PFSK-1 (cell line): ENCODE data around the gene IVL.

Experiments used
- FOXP2 ChIP-seq: optimal IDR thresholded peaks from 2 replicates; pipeline ENCODE3; 2011; ENCODE audit warnings: borderline replicate concordance, control low read depth, inconsistent platforms; ENCODE audit not compliant: insufficient read depth; ENCODE audit errors: extremely low read length, extremely low read depth
- POLR2AphosphoS5 ChIP-seq: IDR thresholded peaks from 2 replicates; pipeline ENCODE4 v1.6.1; 2012; ENCODE audit warnings: low read depth, mild to moderate bottlenecking, control low read depth, low read length, moderate library complexity
- REST ChIP-seq, 2 experiments: IDR thresholded peaks; 2 replicates each; pipeline versions ENCODE4 v1.6.1 to v1.8.0; 2011 to 2012; ENCODE audit warnings: low read depth in 2 of 2, low read length in 2 of 2, control low read depth in 1 of 2, inconsistent platforms in 1 of 2, mild to moderate bottlenecking in 1 of 2, moderate library complexity in 1 of 2; ENCODE audit not compliant: insufficient read depth in 1 of 2
- SIN3A ChIP-seq: IDR thresholded peaks from 2 replicates; pipeline ENCODE4 v1.6.1; 2012; ENCODE audit warnings: mild to moderate bottlenecking, low read length, moderate library complexity, borderline replicate concordance; ENCODE audit not compliant: insufficient read depth
- TAF1 ChIP-seq: IDR thresholded peaks from 2 replicates; pipeline ENCODE4 v1.6.1; 2012; ENCODE audit warnings: low read length, control low read depth, borderline replicate concordance; ENCODE audit not compliant: insufficient read depth

The IVL gene

GRCh38 chr1:152954436-152954835, 46.1 kb downstream of the IVL start:
- no peak for TF ChIP-seq SIN3A
- no peak for TF ChIP-seq TAF1
- TF ChIP-seq REST (IDR thresholded peaks at IDR 0.05; ENCODE audit: insufficient read depth in 1 of 2, low read depth in 2 of 2, low read length in 2 of 2), result no peak
- no peak for TF ChIP-seq FOXP2
- TF ChIP-seq POLR2AphosphoS5, result no peak

GRCh38 chr1:152957561-152957960, 49.2 kb downstream of the IVL start:
- TF ChIP-seq REST (IDR thresholded peaks at IDR 0.05; ENCODE audit: insufficient read depth in 1 of 2, low read depth in 2 of 2, low read length in 2 of 2) (no peak), POLR2AphosphoS5 (no peak), FOXP2 (no peak), TAF1 (no peak), SIN3A (no peak)

GRCh38 chr1:152959273-152959672, 50.9 kb downstream of the IVL start:
- TF ChIP-seq TAF1 (no peak), SIN3A (no peak)

GRCh38 chr1:152959801-152960451, 51.6 kb downstream of the IVL start:
- no peak for TF ChIP-seq REST (IDR thresholded peaks at IDR 0.05; ENCODE audit: insufficient read depth in 1 of 2, low read depth in 2 of 2, low read length in 2 of 2)
- TF ChIP-seq TAF1, result no peak
- no peak for TF ChIP-seq FOXP2
- TF ChIP-seq SIN3A, result no peak
- no peak for TF ChIP-seq POLR2AphosphoS5

- no peak for TF ChIP-seq FOXP2
- no peak for TF ChIP-seq REST (IDR thresholded peaks at IDR 0.05; ENCODE audit: insufficient read depth in 1 of 2, low read depth in 2 of 2, low read length in 2 of 2)
- TF ChIP-seq POLR2AphosphoS5, result no peak
- TF ChIP-seq TAF1, result no peak
- TF ChIP-seq SIN3A, result no peak
Measured at GRCh38 chr1:152960452-152961044, 52.2 kb downstream of the IVL start.
